GM13976 (cell line): Measurements from ENCODE around the gene CSNK1E.

Source experiments
- DNase-seq: peaks from one replicate; pipeline ENCODE4 v3.0.0; 2012; ENCODE audit warnings: low spot score
- in situ Hi-C: fragments of 300-500 bp; cut with MboI; formaldehyde crosslinking; loops from one replicate; pipeline ENCODE4 v1.12.0; 2022; ENCODE audit warnings: low sequenced_read_pairs, mixed read lengths, inconsistent platforms; ENCODE audit not compliant: unreplicated experiment
- TF ChIP-seq, protein P1 (sequence below): IDR thresholded peaks from 2 replicates; pipeline ENCODE4 v1.5.1; 2012; ENCODE audit warnings: borderline replicate concordance, mild to moderate bottlenecking; ENCODE audit not compliant: insufficient read depth; ENCODE audit errors: extremely low read depth, missing control alignments, control extremely low read depth

CSNK1E gene

GRCh38 chr22:38270091-38270992, 46.9 kb downstream of the CSNK1E start:
- in situ Hi-C loops, result no loop called here
- TF ChIP-seq, protein P1, sequence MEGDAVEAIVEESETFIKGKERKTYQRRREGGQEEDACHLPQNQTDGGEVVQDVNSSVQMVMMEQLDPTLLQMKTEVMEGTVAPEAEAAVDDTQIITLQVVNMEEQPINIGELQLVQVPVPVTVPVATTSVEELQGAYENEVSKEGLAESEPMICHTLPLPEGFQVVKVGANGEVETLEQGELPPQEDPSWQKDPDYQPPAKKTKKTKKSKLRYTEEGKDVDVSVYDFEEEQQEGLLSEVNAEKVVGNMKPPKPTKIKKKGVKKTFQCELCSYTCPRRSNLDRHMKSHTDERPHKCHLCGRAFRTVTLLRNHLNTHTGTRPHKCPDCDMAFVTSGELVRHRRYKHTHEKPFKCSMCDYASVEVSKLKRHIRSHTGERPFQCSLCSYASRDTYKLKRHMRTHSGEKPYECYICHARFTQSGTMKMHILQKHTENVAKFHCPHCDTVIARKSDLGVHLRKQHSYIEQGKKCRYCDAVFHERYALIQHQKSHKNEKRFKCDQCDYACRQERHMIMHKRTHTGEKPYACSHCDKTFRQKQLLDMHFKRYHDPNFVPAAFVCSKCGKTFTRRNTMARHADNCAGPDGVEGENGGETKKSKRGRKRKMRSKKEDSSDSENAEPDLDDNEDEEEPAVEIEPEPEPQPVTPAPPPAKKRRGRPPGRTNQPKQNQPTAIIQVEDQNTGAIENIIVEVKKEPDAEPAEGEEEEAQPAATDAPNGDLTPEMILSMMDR, result no peak

DNA sequence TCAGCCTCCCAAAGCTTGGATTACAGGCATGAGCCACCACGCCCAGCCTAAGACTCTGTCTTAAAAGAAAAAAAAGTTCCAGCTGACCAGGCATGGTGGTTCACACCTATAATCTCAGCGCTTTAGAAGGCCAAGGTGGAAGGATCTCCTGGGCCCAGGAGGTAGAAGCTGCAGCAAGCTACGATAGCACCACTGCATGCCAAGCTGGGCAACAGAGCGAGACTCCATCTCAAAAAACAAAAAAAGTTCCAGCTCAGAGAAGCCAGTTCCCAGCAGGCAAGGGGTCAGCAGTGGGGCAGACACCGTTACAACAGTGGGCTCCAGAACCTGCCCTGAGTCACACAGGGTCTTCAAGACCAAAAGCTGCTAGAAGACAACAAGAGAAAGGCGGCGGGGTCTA, 47.8 kb downstream of the CSNK1E start:
- TF ChIP-seq, protein P1, result no peak
- no peak for DNase-seq
- in situ Hi-C loops, result no loop called here

More at GRCh38 chr22:38270091-38270992, 46.9 kb downstream of the CSNK1E start:
- no peak for DNase-seq

DNA sequence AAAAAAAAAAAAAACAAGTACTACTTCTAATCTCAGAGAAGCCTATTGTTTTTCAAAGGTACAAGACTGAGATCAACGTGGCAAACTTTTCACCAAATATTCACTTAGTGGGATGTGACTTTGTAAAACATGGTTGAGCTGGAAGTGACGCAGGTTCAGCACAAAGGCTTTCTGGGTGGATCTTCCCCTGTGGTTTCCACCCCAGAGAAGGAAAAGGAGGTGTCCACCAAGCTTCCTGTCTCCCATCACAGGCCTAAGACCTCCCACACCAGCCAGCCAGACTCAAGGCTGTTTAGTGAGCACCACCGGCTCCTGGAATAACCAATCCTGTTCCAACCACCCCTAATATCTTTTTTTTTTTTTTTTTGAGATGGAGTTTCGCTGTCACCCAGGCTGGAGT, 50.1 kb downstream of the CSNK1E start:
- in situ Hi-C loops, result no loop called here
- TF ChIP-seq, protein P1, result no peak
- no peak for DNase-seq

- DNase-seq, result no peak
- TF ChIP-seq, protein P1, result no peak
- in situ Hi-C loops, result no loop called here
These were observed 51.1 kb downstream of the CSNK1E start for GRCh38 chr22:38266120-38266519.

- no peak for DNase-seq
- TF ChIP-seq, protein P1, result no peak
- in situ Hi-C loops, result no loop called here
These were observed 52.9 kb downstream of the CSNK1E start for GRCh38 chr22:38264322-38264843.

DNA sequence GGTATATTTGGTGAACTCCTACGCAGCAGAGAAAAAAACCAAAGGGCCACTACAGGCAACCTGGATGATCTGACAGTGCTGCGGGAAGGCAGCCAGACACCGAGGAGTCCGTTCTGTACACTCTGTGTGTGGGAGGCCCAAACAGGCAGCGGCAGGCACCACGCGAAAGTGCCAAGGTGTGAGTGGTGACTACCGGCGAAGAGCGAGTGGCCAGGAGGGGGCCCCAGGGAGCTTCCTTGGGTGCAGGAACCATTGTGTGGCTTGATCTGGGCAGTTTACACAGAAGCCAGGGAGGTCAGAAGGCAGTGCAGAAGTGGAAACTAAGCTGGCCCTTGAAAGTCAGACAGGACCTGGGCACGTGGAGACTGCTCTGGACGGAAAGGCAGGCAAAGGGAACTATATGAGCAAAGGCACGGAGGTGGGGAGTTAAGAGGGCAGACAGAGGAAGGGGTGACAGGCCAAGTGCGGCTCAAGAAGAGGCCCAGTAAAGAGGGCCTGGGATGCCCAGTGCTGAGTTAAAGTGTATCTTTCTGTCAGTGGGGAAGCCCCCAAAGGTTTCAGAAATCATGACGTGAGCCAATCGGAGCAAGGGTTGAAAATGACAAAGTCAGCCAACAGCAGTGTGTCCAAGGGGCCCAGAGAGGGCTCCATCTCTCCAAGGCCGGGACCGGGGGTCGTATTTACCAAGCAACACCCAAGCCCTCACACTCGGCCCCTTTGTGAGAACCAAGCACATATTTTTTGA, 55.0 kb downstream of the CSNK1E start:
- TF ChIP-seq, protein P1, result peak; percentile 57
- DNase-seq, result peak; percentile 71
- in situ Hi-C loops, result no loop called here
